MM.1S (cell line): Measurements from ENCODE around the gene SPG21.

ENCODE experiments used
- CTCF ChIP-seq: fragments of 300-600 bp; sonication (generic); IDR thresholded peaks from 2 replicates; pipeline ENCODE4 v1.5.1; 2016; ENCODE audit warnings: antibody characterized with exemption, low read length, mixed read lengths
- EZH2 ChIP-seq: fragments of 300-600 bp; sonication (generic); optimal IDR thresholded peaks from 2 replicates; pipeline ENCODE3; 2017; ENCODE audit warnings: low read depth, mild to moderate bottlenecking, antibody characterized with exemption, low read length, mixed read lengths
- EZH2phosphoT487 ChIP-seq: fragments of 300-600 bp; sonication (generic); IDR thresholded peaks from 2 replicates; pipeline ENCODE4 v1.6.1; 2018; ENCODE audit warnings: antibody characterized with exemption, low read length

GRCh38 chr15:64990168-64990470 is 405 bp upstream of the SPG21 start:
- TF ChIP-seq CTCF (no peak), EZH2 (no peak), EZH2phosphoT487 (no peak)
